Esophagus (tissue), 2 donors: ENCODE results near the gene ZFP2. TPM values are rescaled to one million over a fixed set of nuclear protein-coding genes. Genes with fewer than 3 reads are reported as not detected.

Experiments
- H3K27ac ChIP-seq, 2 donors: one replicate each; pipeline ENCODE4 v1.5.1; 2013; ENCODE audit warnings: low read depth in 2 of 2, mild to moderate bottlenecking in 2 of 2, inconsistent platforms in 1 of 2, low read length in 1 of 2, moderate library complexity in 1 of 2
- H3K27me3 ChIP-seq, 2 donors: one replicate each; pipeline ENCODE4 v1.6.1; 2013; ENCODE audit warnings: low read length in 2 of 2, control low read depth in 1 of 2, mild to moderate bottlenecking in 1 of 2; ENCODE audit not compliant: insufficient read depth in 2 of 2, control insufficient read depth in 1 of 2
- H3K36me3 ChIP-seq, 2 donors: one replicate each; pipeline ENCODE4 v1.6.1; 2013; ENCODE audit warnings: low read length in 1 of 2; ENCODE audit not compliant: control insufficient read depth in 2 of 2, insufficient read depth in 2 of 2
- H3K4me1 ChIP-seq, 2 donors: one replicate each; pipeline ENCODE4 v1.6.1; 2013; ENCODE audit warnings: low read length in 1 of 2; ENCODE audit not compliant: control insufficient read depth in 2 of 2, insufficient read depth in 2 of 2
- H3K4me3 ChIP-seq, 2 donors: one replicate each; pipeline ENCODE4 v1.5.1; 2013; ENCODE audit warnings: low read length in 2 of 2, mild to moderate bottlenecking in 2 of 2, low read depth in 1 of 2, moderate library complexity in 1 of 2
- H3K9me3 ChIP-seq, 2 donors: one replicate each; pipeline ENCODE4 v1.6.1; 2013; ENCODE audit warnings: mild to moderate bottlenecking in 2 of 2, low read depth in 1 of 2, low read length in 1 of 2, moderate library complexity in 1 of 2; ENCODE audit not compliant: control insufficient read depth in 2 of 2, insufficient read depth in 1 of 2
- WGBS, 2 donors: extraction: QIAGEN DNeasy Blood & Tissue Kit; methylation state at CpG; one replicate each; pipeline ENCODE4 v1.1.7; 2013; 5-methylcytosine and 5-hydroxymethylcytosine counted together
- polyA plus RNA-seq, 2 donors: library from polyadenylated mRNA; stranded (reverse); fragments of 200-250 nt; gene quantifications; one replicate each; pipeline ENCODE4 v1.2.3, GENCODE V29; 2013
- donor health status: healthy with polysubstance abuse.
- donor health status: Bipolar disorder and iron deficiency.

Gene ZFP2
- polyA plus RNA-seq, 2 donors = 0.52 to 0.86 TPM

GRCh38 chr5:178965465-178966055 is 69.8 kb downstream of the ZFP2 start:
- Histone ChIP-seq H3K27me3 (no peaks in the 10 kb centered on the region), H3K27ac (no peak overlapping the region), H3K4me3 (no peak overlapping the region), H3K4me1 (no peaks in the 10 kb centered on the region), H3K36me3 (peaks cover 2 to 3% of the 10 kb centered on the region in 2 donors), H3K9me3 (peaks cover 35 to 43% of the 10 kb centered on the region in 2 donors)
- whole genome bisulfite sequencing, 2 donors = 95 to 98% methylated on average over 5 of the region's 5 CpGs

DNA sequence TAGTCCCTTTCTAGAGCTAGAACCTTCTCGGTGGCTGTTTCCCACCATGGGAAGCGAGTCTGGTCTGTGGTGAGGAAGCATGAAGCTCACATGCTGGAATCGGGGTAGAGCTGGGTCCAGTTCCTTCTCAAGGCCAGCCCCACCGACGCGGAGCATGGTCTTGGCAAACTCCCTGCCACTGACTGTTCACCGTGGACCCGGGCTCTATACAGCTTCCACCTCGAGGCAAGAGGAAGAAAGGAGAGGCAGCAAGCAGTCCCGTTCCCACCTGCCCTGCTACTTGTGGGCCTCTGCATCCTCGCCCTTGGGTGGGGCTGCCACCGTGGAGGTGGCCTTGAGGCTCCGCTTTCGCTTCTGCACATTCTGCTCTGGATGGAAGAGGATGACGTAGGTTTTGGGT is 85.7 kb downstream of the ZFP2 start:
- Histone ChIP-seq H3K27me3 (no peaks in the 10 kb centered on the region), H3K36me3 (no peaks in the 10 kb centered on the region), H3K27ac (no peak overlapping the region), H3K9me3 (peaks cover 32 to 59% of the 10 kb centered on the region in 2 donors), H3K4me3 (no peak overlapping the region), H3K4me1 (no peaks in the 10 kb centered on the region)
- WGBS, 2 donors = 94 to 96% methylated on average over 15 of the region's 15 CpGs

Other genes with a start within 250 kb of the ZFP2 start
- gene ZNF354A, start 165.3 kb upstream of the ZFP2 start, polyA plus RNA-seq = 10 to 100 TPM in 1 of 2 donors, 1 to 10 TPM in 1; 5.8 to 10.0 TPM
- 1 to 10 TPM; 5.8 to 8.1 TPM for gene ZNF354B, start 36.0 kb upstream of the ZFP2 start, polyA plus RNA-seq
- gene ZNF454, start 45.3 kb downstream of the ZFP2 start, polyA plus RNA-seq = under 1 TPM; 0.40 to 0.71 TPM
- gene GRM6, start 99.4 kb downstream of the ZFP2 start, polyA plus RNA-seq = not detected
- 1 to 10 TPM; 1.4 to 2.1 TPM for gene ZNF879, start 127.9 kb downstream of the ZFP2 start, polyA plus RNA-seq
- gene ZNF354C, start 164.5 kb downstream of the ZFP2 start, polyA plus RNA-seq = under 1 TPM; 0.84 to 0.95 TPM